Measurements from ENCODE around the gene TNP1.

Gene TNP1

DNA sequence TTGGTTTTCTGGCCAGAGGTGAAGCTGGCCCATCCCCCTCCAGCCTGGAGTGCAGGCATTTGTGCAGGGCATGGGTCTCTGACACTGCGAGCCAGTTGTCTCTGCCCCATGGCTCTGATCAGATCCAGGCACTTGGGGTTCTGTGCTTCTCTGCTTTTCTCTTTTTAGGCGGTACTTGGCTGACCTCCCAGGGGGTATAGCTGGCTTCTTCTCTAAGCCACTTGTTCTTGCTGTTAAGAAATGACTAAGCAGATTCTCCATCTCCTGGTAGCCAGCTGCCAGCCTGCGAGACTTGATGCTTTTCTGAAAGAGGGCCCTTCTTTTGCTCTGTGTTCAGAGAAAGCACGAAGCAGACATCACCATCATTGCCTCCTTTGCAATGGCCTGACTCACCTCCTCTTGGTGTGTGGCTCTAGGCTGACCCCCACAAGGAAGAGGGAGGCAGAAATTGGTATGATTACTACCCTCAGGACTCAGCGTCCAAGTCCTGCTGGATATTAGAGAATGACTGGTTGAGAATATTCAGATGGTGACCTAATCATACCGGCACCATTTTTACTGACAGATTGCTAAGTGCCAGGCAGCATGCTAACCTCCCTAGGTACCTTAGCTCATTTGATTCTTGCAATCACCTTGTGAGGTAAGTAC, 32.7 kb downstream of the TNP1 start:
- ChIA-PET POLR2A (no interaction called here), CTCF (interaction anchor here (1.7 kb wide), 1 partner anchor 9 kb away, joined by 4 read pairs; no protein-coding TSS in a partner anchor)
- no peak for DNase-seq (ENCODE audit: extremely low spot score)
- TF ChIP-seq, protein P1, sequence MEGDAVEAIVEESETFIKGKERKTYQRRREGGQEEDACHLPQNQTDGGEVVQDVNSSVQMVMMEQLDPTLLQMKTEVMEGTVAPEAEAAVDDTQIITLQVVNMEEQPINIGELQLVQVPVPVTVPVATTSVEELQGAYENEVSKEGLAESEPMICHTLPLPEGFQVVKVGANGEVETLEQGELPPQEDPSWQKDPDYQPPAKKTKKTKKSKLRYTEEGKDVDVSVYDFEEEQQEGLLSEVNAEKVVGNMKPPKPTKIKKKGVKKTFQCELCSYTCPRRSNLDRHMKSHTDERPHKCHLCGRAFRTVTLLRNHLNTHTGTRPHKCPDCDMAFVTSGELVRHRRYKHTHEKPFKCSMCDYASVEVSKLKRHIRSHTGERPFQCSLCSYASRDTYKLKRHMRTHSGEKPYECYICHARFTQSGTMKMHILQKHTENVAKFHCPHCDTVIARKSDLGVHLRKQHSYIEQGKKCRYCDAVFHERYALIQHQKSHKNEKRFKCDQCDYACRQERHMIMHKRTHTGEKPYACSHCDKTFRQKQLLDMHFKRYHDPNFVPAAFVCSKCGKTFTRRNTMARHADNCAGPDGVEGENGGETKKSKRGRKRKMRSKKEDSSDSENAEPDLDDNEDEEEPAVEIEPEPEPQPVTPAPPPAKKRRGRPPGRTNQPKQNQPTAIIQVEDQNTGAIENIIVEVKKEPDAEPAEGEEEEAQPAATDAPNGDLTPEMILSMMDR (IDR thresholded peaks at IDR 0.05; ENCODE audit: control extremely low read depth, extremely low read depth, low read depth, missing control alignments) = no peak

DNA sequence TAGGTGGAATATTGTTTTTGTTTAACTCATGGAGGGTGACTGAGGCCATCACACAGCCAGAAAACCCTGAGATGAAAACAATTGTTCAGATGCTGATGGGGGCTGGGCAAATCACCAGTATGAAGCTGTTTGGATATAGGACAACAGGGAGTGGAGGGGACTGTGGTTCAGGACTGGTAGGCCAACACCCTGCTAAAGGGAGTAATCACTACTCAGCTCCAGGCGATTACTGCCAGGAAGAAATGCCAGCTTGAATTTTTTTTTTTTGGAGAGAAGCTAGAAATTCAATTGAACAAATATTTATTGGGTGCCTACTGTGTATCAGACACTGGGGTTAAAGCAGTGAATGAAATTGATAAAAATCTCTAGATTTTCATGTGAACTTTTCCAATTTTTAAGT, 37.4 kb downstream of the TNP1 start:
- ChIA-PET CTCF (interaction anchor here (1.3 kb wide), 1 partner anchor 8 kb away, joined by 4 read pairs; no protein-coding TSS in a partner anchor), POLR2A (no interaction called here)
- TF ChIP-seq, protein P1 (IDR thresholded peaks at IDR 0.05; ENCODE audit: control extremely low read depth, extremely low read depth, low read depth, missing control alignments) = no peak
- no peak for DNase-seq (ENCODE audit: extremely low spot score)

DNA sequence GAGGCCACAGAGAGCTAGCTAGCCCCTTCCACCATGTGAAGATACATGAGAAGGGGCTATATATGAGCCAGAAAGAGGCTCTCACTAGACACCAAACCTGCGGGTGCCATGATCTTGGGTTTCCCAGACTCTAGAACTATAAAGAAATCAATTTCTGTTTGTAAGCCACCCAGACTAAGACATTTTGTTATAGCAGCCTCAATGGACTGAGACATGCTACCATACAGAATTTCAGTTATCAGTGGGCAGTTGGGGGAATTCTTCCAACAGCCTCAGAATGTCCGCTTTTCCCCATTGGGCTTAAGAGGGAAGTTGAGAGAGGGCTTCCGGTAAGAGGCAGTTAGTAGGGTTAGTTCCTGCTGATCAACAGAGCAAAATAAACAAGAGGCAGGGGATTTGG, 39.2 kb downstream of the TNP1 start:
- ChIA-PET CTCF (no interaction called here), POLR2A (no interaction called here)
- no peak for DNase-seq (ENCODE audit: extremely low spot score)
- TF ChIP-seq, protein P1 (IDR thresholded peaks at IDR 0.05; ENCODE audit: control extremely low read depth, extremely low read depth, low read depth, missing control alignments) = no peak

DNA sequence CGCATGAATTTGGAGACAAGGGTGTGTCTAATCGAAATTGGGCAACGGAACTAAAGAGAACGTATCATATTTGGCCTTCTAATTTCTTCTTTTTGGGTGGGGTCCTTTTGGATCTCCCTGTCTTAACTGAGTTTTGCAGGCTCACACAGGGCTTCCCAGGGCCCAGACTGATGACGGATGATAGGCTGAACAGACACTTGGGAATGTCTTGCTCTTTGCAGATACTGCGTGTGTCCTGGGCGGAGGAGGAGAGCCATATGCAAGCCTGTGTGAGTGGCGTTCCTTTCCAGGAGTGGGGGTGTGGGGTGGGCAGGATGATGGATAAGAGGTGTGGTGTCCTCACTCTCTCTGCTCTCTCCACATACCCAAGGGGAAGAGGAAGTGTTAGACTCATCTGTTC, 40.1 kb downstream of the TNP1 start:
- TF ChIP-seq, protein P1 (IDR thresholded peaks at IDR 0.05; ENCODE audit: control extremely low read depth, extremely low read depth, low read depth, missing control alignments) = no peak
- DNase-seq (ENCODE audit: extremely low spot score) = no peak
- CTCF ChIA-PET = no interaction called here
- POLR2A ChIA-PET = no interaction called here

DNA sequence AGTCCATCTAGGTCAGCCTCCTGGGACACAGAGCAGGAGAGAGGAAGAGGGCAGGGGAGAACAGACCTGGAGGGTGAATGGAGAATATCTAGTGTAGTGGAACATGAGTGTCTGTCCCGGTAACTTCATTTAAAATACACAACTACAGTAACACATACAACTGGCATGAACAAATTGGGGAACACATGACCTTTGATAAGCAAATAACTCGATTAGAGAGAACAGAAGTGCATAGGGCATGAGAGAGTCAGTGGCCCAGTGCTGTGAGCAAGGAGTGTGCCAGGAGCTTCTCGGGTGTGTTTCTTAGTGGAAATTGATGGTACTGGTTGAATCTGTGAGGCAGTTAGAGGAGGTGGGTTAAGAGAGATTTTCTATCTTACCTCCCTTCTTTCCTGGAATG, 40.8 kb downstream of the TNP1 start:
- POLR2A ChIA-PET = no interaction called here
- TF ChIP-seq, protein P1 (IDR thresholded peaks at IDR 0.05; ENCODE audit: control extremely low read depth, extremely low read depth, low read depth, missing control alignments) = no peak
- DNase-seq (ENCODE audit: extremely low spot score) = no peak
- CTCF ChIA-PET = no interaction called here

DNA sequence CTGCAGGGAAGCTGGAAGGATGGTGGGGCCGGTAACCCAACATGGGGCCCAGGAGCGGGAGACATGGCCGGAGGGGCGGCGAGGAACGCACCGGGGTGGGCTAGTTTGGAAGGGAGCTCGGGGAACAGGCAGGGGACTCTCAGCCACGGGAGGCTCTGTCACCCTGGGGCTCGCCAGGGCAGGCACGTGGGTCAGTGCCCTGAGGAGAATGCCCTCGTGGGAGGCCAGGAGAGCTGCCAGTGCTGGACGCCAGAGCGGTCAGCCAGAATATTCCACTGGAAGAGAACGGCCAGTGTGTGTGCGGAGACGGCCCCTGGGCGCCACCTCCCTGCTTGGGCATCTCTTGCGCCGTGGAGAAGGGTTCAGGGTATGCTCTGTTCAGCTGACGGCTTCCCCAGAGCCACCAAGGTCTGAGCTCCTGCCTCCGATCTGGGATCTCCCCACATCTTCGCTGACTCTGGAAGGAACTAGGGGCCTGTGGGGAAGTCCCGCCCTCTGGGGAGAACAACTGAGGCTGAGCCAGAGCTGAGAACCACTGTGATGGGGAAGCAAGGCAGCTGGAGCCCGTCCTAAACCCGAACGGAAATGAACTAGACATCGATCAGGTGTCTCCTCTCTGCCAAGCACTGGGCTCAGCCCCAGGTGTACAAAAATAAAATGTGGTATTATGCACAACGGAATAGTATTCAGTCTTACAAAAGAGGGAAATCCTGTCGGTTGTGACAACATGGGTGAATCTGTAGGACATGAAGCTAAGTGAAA, 49.3 kb downstream of the TNP1 start:
- TF ChIP-seq, protein P1 (IDR thresholded peaks at IDR 0.05; ENCODE audit: control extremely low read depth, extremely low read depth, low read depth, missing control alignments) = no peak
- CTCF ChIA-PET = no interaction called here
- no peak for DNase-seq (ENCODE audit: extremely low spot score)
- POLR2A ChIA-PET = no interaction called here

All from GM10248 (cell line).